ENCODE results near the gene LRRK1. TPM values are rescaled to one million over a fixed set of nuclear protein-coding genes. Genes with fewer than 3 reads are reported as not detected.

LRRK1 gene
- polyA plus RNA-seq, 1 experiment, result 16.9 TPM

- H3K36me3 ChIP-seq (ENCODE audit: control insufficient read depth, insufficient read depth, low read length), result no peaks in the 10 kb centered on the region
- TF ChIP-seq CTCF (IDR thresholded peaks at IDR 0.05; ENCODE audit: insufficient read depth, low read depth, low read length), result no peak
- DNase-seq (ENCODE audit: low read depth), result no peak
- CTCF ChIA-PET, result no interaction called here
- H3K27me3 ChIP-seq (ENCODE audit: control insufficient read depth, insufficient read depth, low read length), result no peaks in the 10 kb centered on the region
- H3K4me3 ChIP-seq (ENCODE audit: low read depth, low read length), result no peak overlapping the region
- POLR2A ChIA-PET, result no interaction called here
Observed at GRCh38 chr15:100891307-100892012, 27.7 kb upstream of the LRRK1 start.

GRCh38 chr15:100892013-100892355 is 27.2 kb upstream of the LRRK1 start:
- ChIA-PET CTCF (no interaction called here), POLR2A (no interaction called here)
- H3K4me3 ChIP-seq (ENCODE audit: low read depth, low read length), result no peak overlapping the region
- DNase-seq (ENCODE audit: low read depth), result no peak
- TF ChIP-seq CTCF (IDR thresholded peaks at IDR 0.05; ENCODE audit: insufficient read depth, low read depth, low read length), result no peak
- no peaks in the 10 kb centered on the region for H3K27me3 ChIP-seq (ENCODE audit: control insufficient read depth, insufficient read depth, low read length)
- no peaks in the 10 kb centered on the region for H3K36me3 ChIP-seq (ENCODE audit: control insufficient read depth, insufficient read depth, low read length)

DNA sequence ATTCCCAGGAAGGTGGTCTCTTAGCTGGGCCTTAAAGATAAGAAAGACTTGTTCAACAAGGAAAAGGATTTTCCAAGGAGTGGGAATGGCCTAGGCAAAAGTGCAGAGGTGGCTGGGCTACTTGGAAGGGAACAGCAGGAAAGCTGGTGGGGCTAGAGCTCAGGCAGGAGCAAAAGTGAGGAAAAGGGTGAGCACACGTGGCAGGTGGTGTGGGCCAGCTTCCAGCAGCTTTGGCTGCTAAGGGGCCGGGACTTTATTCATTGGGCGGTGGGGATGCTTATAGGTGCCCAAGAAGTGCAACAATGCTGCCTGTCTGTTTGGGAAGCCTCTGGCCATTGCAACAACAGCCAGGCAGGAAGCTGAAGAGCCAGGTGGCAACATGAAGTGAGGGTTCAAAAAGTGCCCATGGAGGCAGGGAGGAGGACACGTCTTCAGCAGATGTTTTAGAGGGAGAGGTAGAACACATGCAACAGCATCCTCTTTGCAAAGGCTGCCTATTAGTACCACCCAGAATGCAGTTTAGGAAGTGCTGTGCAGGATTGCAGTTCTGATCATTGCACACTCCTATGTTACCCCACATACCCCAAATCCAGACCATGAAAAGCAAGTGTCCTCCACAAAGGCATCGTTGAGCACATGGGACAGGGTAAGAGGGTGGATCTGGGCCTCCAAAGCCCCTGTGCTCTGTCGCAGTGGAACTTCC is 25.7 kb upstream of the LRRK1 start:
- POLR2A ChIA-PET, result no interaction called here
- no peak for TF ChIP-seq CTCF (IDR thresholded peaks at IDR 0.05; ENCODE audit: insufficient read depth, low read depth, low read length)
- Histone ChIP-seq H3K27me3 (ENCODE audit: control insufficient read depth, insufficient read depth, low read length) (no peaks in the 10 kb centered on the region), H3K36me3 (ENCODE audit: control insufficient read depth, insufficient read depth, low read length) (no peaks in the 10 kb centered on the region), H3K4me3 (ENCODE audit: low read depth, low read length) (no peak overlapping the region)
- CTCF ChIA-PET, result interaction anchor here (0.8 to 1.2 kb wide), 3 partner anchors 9 to 222 kb away, joined by 3 to 4 read pairs (median 3); no protein-coding TSS in a partner anchor
- DNase-seq (ENCODE audit: low read depth), result no peak

DNA sequence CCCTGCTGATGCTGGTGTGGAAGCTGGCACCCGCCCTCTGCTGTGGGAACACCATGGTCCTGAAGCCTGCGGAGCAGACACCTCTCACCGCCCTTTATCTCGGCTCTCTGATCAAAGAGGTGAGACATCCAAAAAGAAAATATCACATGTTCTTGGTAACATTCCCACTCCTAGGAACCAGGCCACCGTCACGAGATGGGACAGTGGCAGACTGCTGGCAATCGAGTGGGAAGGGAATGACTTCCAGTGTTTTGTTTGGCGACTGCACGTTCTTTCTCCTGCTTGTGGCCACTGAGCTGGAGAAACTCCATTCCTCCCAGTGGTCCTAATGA is 25.2 kb upstream of the LRRK1 start:
- DNase-seq (ENCODE audit: low read depth), result no peak
- no peaks in the 10 kb centered on the region for H3K27me3 ChIP-seq (ENCODE audit: control insufficient read depth, insufficient read depth, low read length)
- H3K36me3 ChIP-seq (ENCODE audit: control insufficient read depth, insufficient read depth, low read length), result no peaks in the 10 kb centered on the region
- ChIA-PET POLR2A (no interaction called here), CTCF (interaction anchor here (0.8 to 1.2 kb wide), 2 partner anchors 10 to 21 kb away, joined by 3 read pairs; no protein-coding TSS in a partner anchor)
- no peak for TF ChIP-seq CTCF (IDR thresholded peaks at IDR 0.05; ENCODE audit: insufficient read depth, low read depth, low read length)
- no peak overlapping the region for H3K4me3 ChIP-seq (ENCODE audit: low read depth, low read length)

DNA sequence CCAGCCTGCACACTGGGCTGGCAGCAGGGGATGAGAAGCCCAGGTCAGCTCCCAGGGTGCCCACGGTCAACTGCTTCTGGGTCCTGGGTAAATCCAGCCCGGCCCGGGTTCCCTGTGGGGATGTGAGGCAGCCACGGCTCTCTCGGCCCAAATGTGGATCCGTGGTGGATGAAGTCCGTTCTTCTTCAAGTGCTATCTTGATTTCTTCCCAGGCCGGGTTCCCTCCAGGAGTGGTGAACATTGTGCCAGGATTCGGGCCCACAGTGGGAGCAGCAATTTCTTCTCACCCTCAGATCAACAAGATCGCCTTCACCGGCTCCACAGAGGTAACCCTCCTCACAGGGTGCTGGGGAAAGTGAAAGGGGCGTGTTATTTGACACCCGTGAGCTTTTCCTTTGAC is 23.4 kb upstream of the LRRK1 start:
- DNase-seq (ENCODE audit: low read depth), result no peak
- H3K36me3 ChIP-seq (ENCODE audit: control insufficient read depth, insufficient read depth, low read length), result no peaks in the 10 kb centered on the region
- no peak overlapping the region for H3K4me3 ChIP-seq (ENCODE audit: low read depth, low read length)
- ChIA-PET POLR2A (no interaction called here), CTCF (interaction anchor here (1.0 kb wide), 1 partner anchor 224 kb away, joined by 3 read pairs; no protein-coding TSS in a partner anchor)
- TF ChIP-seq CTCF (IDR thresholded peaks at IDR 0.05; ENCODE audit: insufficient read depth, low read depth, low read length), result no peak
- H3K27me3 ChIP-seq (ENCODE audit: control insufficient read depth, insufficient read depth, low read length), result no peaks in the 10 kb centered on the region

All from BJ (cell line).